CD4-positive, alpha-beta T cell treated with Interferon alpha-2 for 1 hour (primary cell): ENCODE data around the gene KDSR.
"Not testable (repeated sequence)": the region's sequence is repeated elsewhere in the genome, so short reads cannot be mapped to it uniquely, and the experiment has no call there.

Source experiments
- DNase-seq, 2 donors: peaks; one replicate each; pipeline ENCODE4 v3.0.0-alpha.2; 2020 to 2022

KDSR gene

GRCh38 chr18:63365876-63366212, 1.2 kb downstream of the KDSR start:
- DNase-seq: peak in 1 of 2 donors; percentile 16

DNA sequence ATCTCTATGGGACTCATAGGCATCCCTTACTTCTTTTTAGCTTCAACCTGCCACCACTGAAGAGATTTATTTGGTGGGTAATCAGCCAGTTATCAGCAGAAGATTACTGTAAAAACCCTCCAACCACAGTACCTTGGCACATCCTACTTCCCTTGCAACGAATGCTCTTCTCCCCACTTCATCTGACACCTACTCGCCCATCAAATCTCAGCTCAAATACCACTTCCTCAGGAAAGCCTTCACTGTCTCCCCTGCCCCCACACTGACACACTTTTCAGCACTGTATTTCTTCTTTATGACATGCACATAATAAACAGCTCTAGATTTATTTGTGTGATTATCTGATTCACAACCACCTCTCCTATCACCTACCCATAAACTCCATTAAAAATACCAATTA, 3.1 kb downstream of the KDSR start:
- peak; percentile 39 to 69 for DNase-seq

DNA sequence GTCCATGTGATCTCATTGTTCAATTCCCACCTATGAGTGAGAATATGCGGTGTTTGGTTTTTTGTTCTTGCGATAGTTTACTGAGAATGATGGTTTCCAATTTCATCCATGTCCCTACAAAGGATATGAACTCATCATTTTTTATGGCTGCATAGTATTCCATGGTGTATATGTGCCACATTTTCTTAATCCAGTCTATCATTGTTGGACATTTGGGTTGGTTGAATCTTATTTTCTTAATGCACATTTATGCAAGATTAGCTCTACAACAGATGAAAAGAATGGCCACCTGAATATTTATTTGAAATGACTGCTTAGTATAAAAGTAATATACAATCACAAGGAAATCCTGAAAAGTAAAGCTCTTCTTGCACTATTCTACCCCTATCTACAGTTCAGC, 3.6 kb downstream of the KDSR start:
- not testable (repeated sequence) for DNase-seq

- DNase-seq: no peak
Observed at GRCh38 chr18:63356272-63356896, 10.6 kb downstream of the KDSR start.

DNA sequence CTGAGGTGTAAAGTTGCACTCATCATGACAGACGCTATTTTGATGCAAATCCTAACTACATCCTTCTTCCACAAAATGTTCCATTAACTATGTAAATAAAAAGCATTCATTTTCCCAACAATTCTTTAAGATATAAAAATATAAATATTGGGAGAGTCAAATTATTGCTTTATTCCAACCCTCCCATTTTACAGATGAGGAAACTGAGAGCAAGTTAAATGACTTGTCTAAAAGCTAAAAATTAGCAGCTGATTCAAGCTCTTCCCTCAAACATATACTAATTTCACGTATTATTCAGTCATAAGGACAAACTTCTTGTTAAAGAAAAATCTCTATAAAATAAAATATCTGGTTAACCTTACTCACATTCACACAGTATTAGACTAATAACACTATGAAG, 16.8 kb downstream of the KDSR start:
- no peak for DNase-seq

DNA sequence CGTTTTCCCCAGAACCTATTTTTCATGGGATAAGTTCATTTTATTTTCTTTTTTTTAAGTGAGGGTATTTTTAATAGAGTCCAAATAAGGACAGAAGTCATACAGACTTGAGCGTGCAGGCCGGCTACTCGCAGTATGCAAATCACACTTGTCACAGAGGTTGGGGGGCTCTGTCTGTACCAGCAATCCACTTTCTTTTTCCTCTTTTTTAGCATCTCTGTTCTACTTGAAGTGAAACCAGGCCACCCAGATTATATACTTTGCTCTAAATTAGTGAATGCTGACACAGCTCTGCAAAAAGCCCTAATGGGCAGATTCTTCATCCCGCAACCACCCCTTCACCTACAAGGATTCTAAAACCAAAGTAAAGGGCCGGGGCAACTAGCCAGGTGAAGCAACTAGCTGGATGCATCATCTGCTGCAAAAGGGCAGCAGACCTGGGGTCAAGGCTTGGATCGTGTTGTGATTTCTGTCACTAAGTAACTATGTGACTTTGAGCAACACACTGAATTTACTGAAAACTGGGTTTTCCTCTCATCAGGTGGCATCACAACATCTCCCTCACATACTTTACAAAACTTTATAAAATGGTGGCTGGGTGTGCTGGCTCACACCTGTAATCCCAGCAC, 18.4 kb downstream of the KDSR start:
- no peak for DNase-seq

DNA sequence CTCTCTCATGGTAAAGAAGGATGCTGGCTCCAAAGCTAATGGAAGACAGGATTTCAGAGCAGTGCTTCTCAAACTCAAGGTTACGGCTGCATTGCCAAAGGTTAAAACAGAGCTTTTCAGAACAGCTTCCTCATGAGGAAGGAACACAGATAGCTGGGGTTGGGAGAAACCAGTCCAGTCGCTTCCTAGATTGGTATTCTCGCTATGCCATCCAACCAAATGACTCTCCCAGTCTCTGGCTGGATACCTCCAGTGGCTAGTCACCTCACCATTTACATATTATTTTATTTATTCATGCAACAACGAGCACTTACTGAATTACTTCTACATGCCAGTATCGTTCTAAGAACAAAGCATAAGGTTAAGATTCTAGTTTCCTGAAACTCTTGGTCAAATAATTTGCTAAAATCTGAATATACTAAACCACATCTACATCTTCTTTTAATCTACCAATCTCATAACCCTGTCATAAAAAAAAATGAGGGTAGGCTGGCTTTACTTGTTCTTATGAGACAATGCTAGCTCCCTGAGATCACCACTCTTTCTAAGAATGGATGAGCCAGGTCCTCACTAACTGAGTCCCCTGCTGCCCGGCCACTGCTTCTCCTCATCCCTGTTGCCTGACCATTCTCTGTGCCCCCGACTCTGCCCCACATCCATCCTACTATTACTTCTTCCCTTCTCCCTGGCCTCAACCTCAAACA, 20.4 kb downstream of the KDSR start:
- no peak for DNase-seq

DNA sequence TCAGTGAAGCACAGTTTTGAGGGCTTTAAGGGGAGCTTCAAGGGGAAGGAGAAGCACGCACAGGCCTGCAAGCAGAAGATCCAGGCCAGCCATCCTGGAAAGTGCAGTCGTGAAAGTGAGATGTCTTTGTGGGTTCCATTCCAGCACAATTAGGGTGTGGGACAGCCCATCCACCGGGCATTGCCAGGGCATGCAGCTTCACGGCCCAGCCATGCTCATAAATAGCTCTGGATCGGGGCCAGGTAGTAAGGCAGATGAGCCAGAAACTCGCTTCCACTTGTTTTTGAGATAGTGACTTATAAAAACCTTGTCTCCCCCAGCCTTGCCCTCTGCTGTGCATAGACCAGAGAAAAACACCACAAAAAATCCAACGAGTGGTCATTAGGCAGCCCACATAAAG, 21.0 kb downstream of the KDSR start:
- no peak for DNase-seq

GRCh38 chr18:63344918-63345317, 22.1 kb downstream of the KDSR start:
- no peak for DNase-seq

- no peak for DNase-seq
Observed at GRCh38 chr18:63344263-63344662, 22.7 kb downstream of the KDSR start.

- peak; percentile 30 to 50 for DNase-seq
Observed at GRCh38 chr18:63342206-63342605, 24.8 kb downstream of the KDSR start.

GRCh38 chr18:63339920-63340484, 27.0 kb downstream of the KDSR start:
- peak; percentile 38 to 66 for DNase-seq

- no peak for DNase-seq
Observed at GRCh38 chr18:63336366-63337099, 30.5 kb downstream of the KDSR start.

DNA sequence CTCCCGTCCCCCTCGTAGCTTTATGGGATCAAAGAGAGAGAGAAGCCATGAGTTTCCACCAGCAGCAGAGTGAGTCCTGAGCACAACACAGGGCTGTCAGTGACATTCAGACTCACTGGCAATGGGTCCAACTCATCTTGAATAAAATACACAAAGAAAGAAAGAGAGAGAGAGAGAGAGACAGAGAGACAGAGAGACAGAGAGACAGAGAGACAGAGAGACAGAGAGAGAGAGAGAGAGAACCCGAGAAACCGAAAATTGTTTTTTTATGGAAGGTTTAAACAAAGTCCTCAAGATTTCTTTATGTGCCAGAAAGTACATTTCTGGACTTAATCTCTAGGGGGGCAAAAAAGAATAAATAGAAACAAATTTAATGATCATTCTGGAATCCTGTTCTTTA, 35.9 kb downstream of the KDSR start:
- DNase-seq: no peak

DNA sequence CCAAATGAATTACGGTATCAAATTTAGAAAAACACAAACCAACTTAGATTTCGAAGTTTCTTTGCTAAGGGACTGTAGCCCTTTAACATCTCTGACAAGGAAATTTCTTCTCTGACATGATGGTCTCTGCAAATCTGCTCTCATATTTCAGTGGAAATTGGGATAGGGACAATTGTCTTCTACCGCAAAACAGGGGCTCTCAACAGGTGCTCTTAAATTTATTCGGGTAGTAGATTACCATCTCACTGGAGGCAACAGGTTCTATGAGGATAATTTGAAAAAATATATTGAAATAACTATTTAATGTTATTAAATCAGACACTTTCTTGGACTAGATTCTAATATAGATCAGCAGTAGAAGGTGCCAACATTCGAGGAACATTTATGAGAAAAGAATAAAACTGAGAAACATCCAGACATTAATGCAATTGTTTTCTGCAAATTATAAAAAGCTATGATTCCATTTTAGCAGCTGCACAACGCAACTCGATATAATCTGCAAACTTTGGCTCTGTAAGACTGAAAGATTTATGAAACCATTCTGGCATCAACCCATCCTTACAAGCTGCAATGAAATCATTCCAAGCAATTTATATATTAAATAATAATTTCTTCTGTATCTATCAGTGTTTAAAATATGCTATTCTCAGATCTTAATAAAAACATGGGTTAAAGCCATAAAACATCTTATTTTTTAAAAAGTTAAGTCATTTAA, 37.4 kb downstream of the KDSR start:
- no peak for DNase-seq

- DNase-seq: no peak
Observed at GRCh38 chr18:63326011-63326410, 41.0 kb downstream of the KDSR start.

- DNase-seq: no peak
Observed at GRCh38 chr18:63325086-63325686, 41.8 kb downstream of the KDSR start.

DNA sequence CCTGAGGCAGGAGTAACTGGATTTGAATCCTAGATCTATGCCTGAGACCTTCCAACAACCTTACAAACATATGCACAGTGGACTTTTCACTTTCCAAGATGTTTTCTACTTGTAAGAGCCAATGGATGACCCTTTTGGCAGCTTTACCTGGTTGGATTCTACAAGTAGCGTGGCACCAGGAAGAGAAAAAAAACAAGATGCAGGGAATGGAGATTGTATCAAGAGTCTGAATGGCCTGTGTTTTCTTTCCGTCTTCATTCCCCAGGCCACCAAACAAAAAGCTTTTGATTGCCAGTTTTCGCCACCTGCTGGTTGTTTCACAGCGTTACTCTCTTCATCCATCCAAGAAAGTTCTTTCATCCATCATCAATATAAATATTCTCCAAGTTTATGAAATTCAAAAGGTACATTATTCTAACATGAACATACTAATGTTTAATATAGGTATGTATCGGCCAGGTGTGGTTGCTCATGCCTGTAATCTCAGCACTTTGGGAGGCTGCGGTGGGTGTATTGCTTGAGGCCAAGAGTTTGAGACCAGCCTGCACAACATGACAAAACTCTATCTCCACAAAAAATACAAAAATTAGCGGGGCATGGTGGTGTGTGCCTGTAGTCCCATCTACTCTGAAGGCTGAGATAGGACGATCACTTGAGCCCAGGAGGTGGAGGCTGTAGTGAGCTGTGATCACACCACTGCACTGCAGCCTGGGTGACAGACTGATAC, 43.9 kb downstream of the KDSR start:
- peak; percentile 62 to 76 for DNase-seq

GRCh38 chr18:63322206-63322605, 44.8 kb downstream of the KDSR start:
- no peak for DNase-seq

DNA sequence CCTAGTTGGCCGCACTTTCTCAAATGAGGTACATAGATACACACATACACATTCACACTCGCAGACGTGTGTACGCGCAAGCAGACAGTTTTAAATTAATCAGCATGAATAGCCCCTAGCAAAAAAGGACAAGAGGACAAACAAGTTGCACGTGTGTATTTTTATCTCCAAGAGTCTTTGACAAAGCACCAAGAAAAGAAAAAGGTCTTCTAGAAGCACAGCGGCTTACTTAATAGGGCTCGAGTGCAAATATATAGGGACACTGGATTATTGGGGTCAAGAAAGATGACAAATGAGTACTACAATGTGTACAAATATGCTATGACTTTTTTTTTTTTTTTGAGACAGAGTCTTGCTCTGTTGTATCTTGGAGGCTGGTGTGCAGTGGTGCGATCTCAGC, 45.7 kb downstream of the KDSR start:
- no peak for DNase-seq

GRCh38 chr18:63320975-63321265, 46.1 kb downstream of the KDSR start:
- no peak for DNase-seq
